ENCODE measurements around the gene CYP1A2.

GRCh38 chr15:74780523-74781430 lies 32.1 kb downstream of the CYP1A2 start:
- TF ChIP-seq ARID2 (IDR thresholded peaks at IDR 0.05), result no peak
- no peak for TF ChIP-seq ZNF282 (CRISPR knock-in tag; IDR thresholded peaks at IDR 0.05)
- TF ChIP-seq CEBPZ (IDR thresholded peaks at IDR 0.05; ENCODE audit: borderline replicate concordance, low read depth, low read length), result no peak
- TF ChIP-seq MXI1 (IDR thresholded peaks at IDR 0.05; ENCODE audit: low read depth, low read length), result no peak
- TF ChIP-seq ZNF318 (IDR thresholded peaks at IDR 0.05; ENCODE audit: borderline replicate concordance in 1 of 2, low read depth in 1 of 2), result no peak
- TF ChIP-seq BHLHE40 (IDR thresholded peaks at IDR 0.05; ENCODE audit: low read length), result 0 out of 2 replicates have a peak, but pooled peaks have one; percentile 31
- TF ChIP-seq JUND (IDR thresholded peaks at IDR 0.05; ENCODE audit: borderline replicate concordance, low read depth, low read length), result no peak
- TF ChIP-seq JUND (tag; IDR thresholded peaks at IDR 0.05; ENCODE audit: borderline replicate concordance, low read depth, low read length), result no peak
- TF ChIP-seq DNMT1 (IDR thresholded peaks at IDR 0.05), result no peak
- no peak for TF ChIP-seq NR1H2 (CRISPR knock-in tag; IDR thresholded peaks at IDR 0.05)
- TF ChIP-seq NCOR1 (IDR thresholded peaks at IDR 0.05), result no peak

All from K562 (cell line).